Astrocyte of the spinal cord (primary cell): ENCODE results near the gene UNC93B1.

Source experiments
- DNase-seq: peaks from one replicate; pipeline ENCODE4 v3.0.0; 2011; ENCODE audit warnings: low read depth, low spot score
- H3K4me3 ChIP-seq: 2 replicates; pipeline ENCODE4 v1.5.1; 2011; ENCODE audit warnings: low read depth, mild to moderate bottlenecking, low read length, moderate library complexity
- CTCF ChIP-seq: IDR thresholded peaks from 2 replicates; pipeline ENCODE4 v1.5.1; 2012; ENCODE audit warnings: low read depth, mild to moderate bottlenecking, low read length, inconsistent platforms
- in situ Hi-C: cut with HindIII; loops from 2 replicates; pipeline ENCODE4 v1.10.0; 2017; ENCODE audit warnings: low sequenced_read_pairs

UNC93B1 gene

DNA sequence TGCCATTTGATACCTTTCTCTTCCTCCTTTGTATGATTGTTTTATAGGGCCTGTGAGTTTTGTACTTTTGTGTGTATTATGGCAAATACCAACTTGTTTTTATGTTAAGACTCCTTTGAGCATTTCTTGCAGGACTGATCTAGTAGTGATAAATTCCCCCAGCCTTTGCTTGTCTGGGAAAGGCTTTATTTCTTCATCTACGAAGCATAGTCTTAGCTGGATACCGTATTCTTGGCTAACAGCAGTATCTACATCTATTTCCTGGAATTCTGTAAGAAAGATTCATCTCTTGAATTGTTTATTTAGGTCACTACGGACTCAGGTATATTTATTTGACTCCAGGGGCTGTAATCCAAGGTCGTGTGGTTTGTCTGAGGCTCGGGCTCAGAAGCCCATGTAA is 20.6 kb upstream of the UNC93B1 start:
- no peak for TF ChIP-seq CTCF
- no peak for DNase-seq
- H3K4me3 ChIP-seq = no peak overlapping the region
- in situ Hi-C loops = no loop called here

DNA sequence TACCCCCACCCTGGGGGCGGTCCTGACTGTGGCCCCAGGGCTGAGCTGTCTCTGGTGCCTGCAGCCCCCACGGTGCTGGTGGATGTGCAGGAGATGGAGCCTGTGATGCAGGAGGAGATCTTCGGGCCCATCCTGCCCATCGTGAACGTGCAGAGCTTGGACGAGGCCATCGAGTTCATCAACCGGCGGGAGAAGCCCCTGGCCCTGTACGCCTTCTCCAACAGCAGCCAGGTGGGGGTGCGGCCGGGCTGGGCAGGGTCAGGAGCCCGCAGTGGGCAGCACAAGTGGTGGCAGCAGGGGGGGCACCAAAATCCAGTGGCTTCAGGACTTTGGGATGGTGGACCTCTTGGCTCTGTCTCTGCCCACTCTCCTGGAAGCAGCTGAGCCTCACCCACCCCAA is 18.6 kb upstream of the UNC93B1 start:
- in situ Hi-C loops = no loop called here
- no peak overlapping the region for H3K4me3 ChIP-seq
- no peak for DNase-seq

DNA sequence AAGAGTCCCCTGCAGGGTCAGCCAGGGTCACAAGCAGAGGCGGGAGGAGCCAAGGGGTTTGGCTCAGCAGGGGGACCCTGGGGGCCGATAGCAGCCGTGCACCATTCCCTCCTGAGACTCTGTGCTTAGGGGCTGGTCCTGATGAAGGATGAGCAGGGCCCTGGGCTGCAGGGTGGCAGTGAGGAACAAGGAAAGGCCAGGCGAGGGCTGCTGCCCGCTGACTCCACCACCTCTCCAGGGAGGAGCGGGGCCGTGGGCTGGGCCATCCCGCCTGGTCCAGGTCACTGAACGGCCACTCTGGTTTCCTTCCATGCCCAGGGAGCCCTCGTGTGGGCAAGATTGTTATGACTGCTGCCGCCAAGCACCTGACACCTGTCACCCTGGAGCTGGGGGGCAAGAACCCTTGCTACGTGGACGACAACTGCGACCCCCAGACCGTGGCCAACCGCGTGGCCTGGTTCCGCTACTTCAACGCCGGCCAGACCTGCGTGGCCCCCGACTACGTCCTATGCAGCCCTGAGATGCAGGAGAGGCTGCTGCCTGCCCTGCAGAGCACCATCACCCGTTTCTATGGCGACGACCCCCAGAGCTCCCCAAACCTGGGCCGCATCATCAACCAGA is 17.4 kb upstream of the UNC93B1 start:
- in situ Hi-C loops = no loop called here
- peak; percentile 37 for TF ChIP-seq CTCF
- H3K4me3 ChIP-seq = no peak overlapping the region
- no peak for DNase-seq

More for the DNA sequence above, 18.6 kb upstream of the UNC93B1 start:
- no peak for TF ChIP-seq CTCF

DNA sequence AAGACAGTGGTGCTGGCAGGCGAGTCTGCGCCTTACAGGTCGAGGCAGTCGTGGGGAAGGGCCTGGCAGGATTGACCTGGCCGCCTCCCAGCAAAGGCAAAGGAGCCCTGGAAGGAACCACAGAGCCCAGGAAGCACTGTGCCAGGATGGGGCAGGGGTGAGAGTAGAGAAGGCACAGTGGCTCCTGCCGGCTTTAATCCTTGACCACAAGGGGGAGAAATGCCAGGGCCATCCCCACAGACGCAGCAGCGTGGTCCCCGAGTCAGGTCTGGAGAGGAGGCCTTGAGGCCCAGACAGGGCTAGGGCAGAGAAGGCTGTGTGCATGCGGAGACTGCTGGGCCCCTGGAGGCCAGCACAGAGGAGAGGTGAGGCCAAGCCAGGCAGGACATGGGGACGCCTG is 16.7 kb upstream of the UNC93B1 start:
- no peak for DNase-seq
- in situ Hi-C loops = no loop called here

DNA sequence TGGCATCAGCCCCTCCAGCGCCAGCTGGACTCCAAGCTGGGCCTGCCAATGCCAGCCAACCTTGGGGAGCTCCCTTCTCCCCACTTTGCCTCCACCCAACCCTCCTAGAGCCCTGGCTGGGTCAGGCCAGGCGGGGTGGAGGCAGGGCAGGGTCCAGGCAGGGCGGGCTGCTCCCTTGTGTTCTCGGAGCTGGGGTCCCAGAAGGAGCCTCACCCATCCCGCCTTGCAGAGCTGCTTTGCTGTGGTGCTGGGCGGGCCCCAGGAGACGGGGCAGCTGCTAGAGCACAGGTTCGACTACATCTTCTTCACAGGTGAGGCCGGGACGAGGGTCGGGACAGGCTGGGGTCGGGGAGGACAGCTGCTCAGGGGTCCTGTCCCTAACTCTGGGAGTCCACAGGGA is 15.6 kb upstream of the UNC93B1 start:
- DNase-seq = no peak
- in situ Hi-C loops = no loop called here
- H3K4me3 ChIP-seq = no peak overlapping the region
- TF ChIP-seq CTCF = no peak

More for the DNA sequence above, 16.7 kb upstream of the UNC93B1 start:
- no peak overlapping the region for H3K4me3 ChIP-seq
- peak; percentile 59 for TF ChIP-seq CTCF

DNA sequence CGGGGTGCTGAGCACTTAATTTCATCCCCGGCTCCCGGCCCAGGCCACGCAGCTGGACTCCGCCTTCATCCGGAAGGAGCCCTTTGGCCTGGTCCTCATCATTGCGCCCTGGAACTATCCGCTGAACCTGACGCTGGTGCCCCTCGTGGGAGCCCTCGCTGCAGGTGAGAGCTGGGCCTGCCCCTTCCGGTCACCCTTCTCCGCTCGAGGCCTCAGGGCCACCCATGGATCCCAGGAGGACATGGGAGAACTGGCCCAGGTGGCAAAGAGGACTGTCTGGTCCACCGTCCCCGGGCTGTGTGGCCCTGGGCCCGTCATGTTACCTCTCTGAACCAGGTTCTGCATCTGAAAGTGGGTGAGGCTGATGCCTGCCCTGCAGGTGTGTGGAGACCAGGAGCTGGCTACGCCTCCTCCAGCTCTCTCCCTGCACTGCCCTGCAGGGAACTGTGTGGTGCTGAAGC is 14.9 kb upstream of the UNC93B1 start:
- TF ChIP-seq CTCF = no peak
- in situ Hi-C loops = no loop called here
- no peak for DNase-seq
- H3K4me3 ChIP-seq = no peak overlapping the region
